Mucosa of rectum (tissue), 2 donors: Measurements from ENCODE around the gene LRRTM4.

Experiments
- H3K27ac ChIP-seq, 2 donors: one replicate each; pipeline ENCODE4 v1.7.0; 2013; ENCODE audit warnings: inconsistent platforms in 2 of 2, low read depth in 2 of 2, low read length in 2 of 2
- H3K27me3 ChIP-seq, 2 donors: one replicate each; pipeline ENCODE4 v1.7.0; 2013; ENCODE audit warnings: low read length in 2 of 2; ENCODE audit not compliant: control insufficient read depth in 2 of 2, insufficient read depth in 2 of 2
- H3K36me3 ChIP-seq, 2 donors: one replicate each; pipeline ENCODE4 v1.7.0; 2013; ENCODE audit warnings: low read length in 2 of 2; ENCODE audit not compliant: control insufficient read depth in 2 of 2, insufficient read depth in 2 of 2
- H3K4me1 ChIP-seq, 2 donors: one replicate each; pipeline ENCODE4 v1.7.0; 2013; ENCODE audit warnings: low read length in 2 of 2, mild to moderate bottlenecking in 1 of 2; ENCODE audit not compliant: control insufficient read depth in 2 of 2, insufficient read depth in 2 of 2
- H3K4me3 ChIP-seq, 2 donors: one replicate each; pipeline ENCODE4 v1.7.0; 2013; ENCODE audit warnings: low read length in 2 of 2
- H3K9ac ChIP-seq, 2 donors: one replicate each; pipeline ENCODE4 v1.7.0; 2013; ENCODE audit warnings: low read length in 2 of 2, low read depth in 1 of 2, mild to moderate bottlenecking in 1 of 2
- H3K9me3 ChIP-seq, 2 donors: one replicate each; pipeline ENCODE4 v1.7.0; 2013; ENCODE audit warnings: low read length in 2 of 2; ENCODE audit not compliant: control insufficient read depth in 2 of 2
- donor health status: healthy.
- donor health status: Normal muscosa, but diverticular disease.

Gene LRRTM4

GRCh38 chr2:76759634-76760366, 762.4 kb downstream of the LRRTM4 start:
- H3K4me3 ChIP-seq: no peak overlapping the region
- H3K9ac ChIP-seq: no peak overlapping the region
- no peaks in the 10 kb centered on the region for H3K36me3 ChIP-seq
- no peak overlapping the region for H3K27ac ChIP-seq
- no peaks in the 10 kb centered on the region for H3K27me3 ChIP-seq
- H3K4me1 ChIP-seq: no peaks in the 10 kb centered on the region
- H3K9me3 ChIP-seq: no peaks in the 10 kb centered on the region

GRCh38 chr2:76752506-76752905, 769.7 kb downstream of the LRRTM4 start:
- no peaks in the 10 kb centered on the region for H3K36me3 ChIP-seq
- no peaks in the 10 kb centered on the region for H3K9me3 ChIP-seq
- no peaks in the 10 kb centered on the region for H3K4me1 ChIP-seq
- H3K27ac ChIP-seq: no peak overlapping the region
- no peaks in the 10 kb centered on the region for H3K27me3 ChIP-seq
- H3K4me3 ChIP-seq: no peak overlapping the region
- H3K9ac ChIP-seq: no peak overlapping the region

- Histone ChIP-seq H3K27me3 (no peaks in the 10 kb centered on the region), H3K4me1 (no peaks in the 10 kb centered on the region), H3K9ac (no peak overlapping the region)
Observed at GRCh38 chr2:76749858-76750257, 772.3 kb downstream of the LRRTM4 start.

GRCh38 chr2:76748581-76749296, 773.4 kb downstream of the LRRTM4 start:
- Histone ChIP-seq H3K4me3 (no peak overlapping the region), H3K9ac (no peak overlapping the region), H3K4me1 (no peaks in the 10 kb centered on the region), H3K27ac (no peak overlapping the region), H3K27me3 (no peaks in the 10 kb centered on the region), H3K9me3 (no peaks in the 10 kb centered on the region), H3K36me3 (no peaks in the 10 kb centered on the region)

More at GRCh38 chr2:76749858-76750257, 772.3 kb downstream of the LRRTM4 start:
- no peaks in the 10 kb centered on the region for H3K9me3 ChIP-seq
- H3K27ac ChIP-seq: no peak overlapping the region
- no peaks in the 10 kb centered on the region for H3K36me3 ChIP-seq
- no peak overlapping the region for H3K4me3 ChIP-seq

GRCh38 chr2:76745605-76746004, 776.6 kb downstream of the LRRTM4 start:
- Histone ChIP-seq H3K27me3 (no peaks in the 10 kb centered on the region), H3K36me3 (no peaks in the 10 kb centered on the region), H3K9me3 (no peaks in the 10 kb centered on the region), H3K27ac (no peak overlapping the region), H3K4me1 (no peaks in the 10 kb centered on the region), H3K9ac (no peak overlapping the region), H3K4me3 (no peak overlapping the region)

- Histone ChIP-seq H3K27me3 (no peaks in the 10 kb centered on the region), H3K4me1 (no peaks in the 10 kb centered on the region), H3K36me3 (no peaks in the 10 kb centered on the region), H3K9me3 (no peaks in the 10 kb centered on the region), H3K9ac (no peak overlapping the region), H3K27ac (no peak overlapping the region), H3K4me3 (no peak overlapping the region)
Observed at GRCh38 chr2:76737607-76738006, 784.6 kb downstream of the LRRTM4 start.

- H3K4me1 ChIP-seq: no peaks in the 10 kb centered on the region
- no peak overlapping the region for H3K9ac ChIP-seq
- H3K9me3 ChIP-seq: no peaks in the 10 kb centered on the region
- H3K36me3 ChIP-seq: no peaks in the 10 kb centered on the region
- no peaks in the 10 kb centered on the region for H3K27me3 ChIP-seq
- H3K27ac ChIP-seq: no peak overlapping the region
- H3K4me3 ChIP-seq: no peak overlapping the region
Observed at GRCh38 chr2:76733736-76734135, 788.4 kb downstream of the LRRTM4 start.

GRCh38 chr2:76731157-76731556, 791.0 kb downstream of the LRRTM4 start:
- H3K9ac ChIP-seq: no peak overlapping the region
- H3K27me3 ChIP-seq: no peaks in the 10 kb centered on the region
- no peaks in the 10 kb centered on the region for H3K9me3 ChIP-seq
- no peaks in the 10 kb centered on the region for H3K4me1 ChIP-seq
- no peak overlapping the region for H3K4me3 ChIP-seq
- H3K27ac ChIP-seq: no peak overlapping the region
- no peaks in the 10 kb centered on the region for H3K36me3 ChIP-seq

- H3K9ac ChIP-seq: no peak overlapping the region
Observed at GRCh38 chr2:76730021-76730420, 792.2 kb downstream of the LRRTM4 start.

GRCh38 chr2:76721226-76721625, 801.0 kb downstream of the LRRTM4 start:
- Histone ChIP-seq H3K27ac (no peak overlapping the region), H3K4me3 (no peak overlapping the region), H3K9me3 (no peaks in the 10 kb centered on the region), H3K9ac (no peak overlapping the region), H3K4me1 (no peaks in the 10 kb centered on the region), H3K36me3 (no peaks in the 10 kb centered on the region), H3K27me3 (no peaks in the 10 kb centered on the region)

More at GRCh38 chr2:76730021-76730420, 792.2 kb downstream of the LRRTM4 start:
- H3K9me3 ChIP-seq: no peaks in the 10 kb centered on the region
- no peak overlapping the region for H3K27ac ChIP-seq
- no peaks in the 10 kb centered on the region for H3K4me1 ChIP-seq
- no peak overlapping the region for H3K4me3 ChIP-seq
- H3K27me3 ChIP-seq: no peaks in the 10 kb centered on the region
- H3K36me3 ChIP-seq: no peaks in the 10 kb centered on the region
